ENCODE measurements around the gene PIK3AP1.

PIK3AP1 gene

GRCh38 chr10:96666741-96667140 is 53.6 kb downstream of the PIK3AP1 start:
- no peak overlapping the region for H3K4me3 ChIP-seq (IDR thresholded peaks at IDR 0.05; ENCODE audit: insufficient read depth, low read depth, low read length)
- H3K4me1 ChIP-seq (ENCODE audit: low read depth, poor library complexity, severe bottlenecking): no peaks in the 10 kb centered on the region
- no peaks in the 10 kb centered on the region for H3K79me2 ChIP-seq (ENCODE audit: insufficient read depth, low read depth)
- no peaks in the 10 kb centered on the region for H3K27me3 ChIP-seq (ENCODE audit: insufficient read depth, low read depth)
- H3K36me3 ChIP-seq (ENCODE audit: insufficient read depth): no peaks in the 10 kb centered on the region
- no peak overlapping the region for H3K4me2 ChIP-seq
- no peak overlapping the region for H3K27ac ChIP-seq
- no peak overlapping the region for H2AFZ ChIP-seq (ENCODE audit: low read depth)
- no peak overlapping the region for H3K9ac ChIP-seq
- H4K20me1 ChIP-seq (ENCODE audit: insufficient read depth): no peaks in the 10 kb centered on the region
- TF ChIP-seq CTCF (conservative IDR thresholded peaks at IDR 0.05; ENCODE audit: low read depth, low read length): no peak

GRCh38 chr10:96665306-96665705 is 55.0 kb downstream of the PIK3AP1 start:
- Histone ChIP-seq H3K36me3 (ENCODE audit: insufficient read depth) (no peaks in the 10 kb centered on the region), H3K9ac (no peak overlapping the region), H3K27ac (no peak overlapping the region), H2AFZ (ENCODE audit: low read depth) (no peak overlapping the region), H3K79me2 (ENCODE audit: insufficient read depth, low read depth) (no peaks in the 10 kb centered on the region), H3K4me2 (no peak overlapping the region), H3K4me1 (ENCODE audit: low read depth, poor library complexity, severe bottlenecking) (no peaks in the 10 kb centered on the region), H3K27me3 (ENCODE audit: insufficient read depth, low read depth) (no peaks in the 10 kb centered on the region), H4K20me1 (ENCODE audit: insufficient read depth) (no peaks in the 10 kb centered on the region), H3K4me3 (IDR thresholded peaks at IDR 0.05; ENCODE audit: insufficient read depth, low read depth, low read length) (no peak overlapping the region)
- TF ChIP-seq CTCF (conservative IDR thresholded peaks at IDR 0.05; ENCODE audit: low read depth, low read length): no peak

GRCh38 chr10:96664563-96664962 is 55.8 kb downstream of the PIK3AP1 start:
- no peak for TF ChIP-seq CTCF (conservative IDR thresholded peaks at IDR 0.05; ENCODE audit: low read depth, low read length)
- no peak overlapping the region for H3K4me2 ChIP-seq
- H3K4me3 ChIP-seq (IDR thresholded peaks at IDR 0.05; ENCODE audit: insufficient read depth, low read depth, low read length): no peak overlapping the region
- H3K79me2 ChIP-seq (ENCODE audit: insufficient read depth, low read depth): no peaks in the 10 kb centered on the region
- H3K27me3 ChIP-seq (ENCODE audit: insufficient read depth, low read depth): no peaks in the 10 kb centered on the region
- no peak overlapping the region for H3K9ac ChIP-seq
- H3K4me1 ChIP-seq (ENCODE audit: low read depth, poor library complexity, severe bottlenecking): no peaks in the 10 kb centered on the region
- no peaks in the 10 kb centered on the region for H4K20me1 ChIP-seq (ENCODE audit: insufficient read depth)
- no peak overlapping the region for H3K27ac ChIP-seq
- H2AFZ ChIP-seq (ENCODE audit: low read depth): no peak overlapping the region
- no peaks in the 10 kb centered on the region for H3K36me3 ChIP-seq (ENCODE audit: insufficient read depth)

- no peaks in the 10 kb centered on the region for H3K79me2 ChIP-seq (ENCODE audit: insufficient read depth, low read depth)
- no peak overlapping the region for H3K4me2 ChIP-seq
Measured at GRCh38 chr10:96663797-96664196, 56.5 kb downstream of the PIK3AP1 start.

More at GRCh38 chr10:96663797-96664196, 56.5 kb downstream of the PIK3AP1 start:
- Histone ChIP-seq H4K20me1 (ENCODE audit: insufficient read depth) (no peaks in the 10 kb centered on the region), H3K27ac (no peak overlapping the region), H3K4me3 (IDR thresholded peaks at IDR 0.05; ENCODE audit: insufficient read depth, low read depth, low read length) (no peak overlapping the region), H3K36me3 (ENCODE audit: insufficient read depth) (no peaks in the 10 kb centered on the region), H3K4me1 (ENCODE audit: low read depth, poor library complexity, severe bottlenecking) (no peaks in the 10 kb centered on the region), H2AFZ (ENCODE audit: low read depth) (no peak overlapping the region), H3K27me3 (ENCODE audit: insufficient read depth, low read depth) (no peaks in the 10 kb centered on the region), H3K9ac (no peak overlapping the region)
- no peak for TF ChIP-seq CTCF (conservative IDR thresholded peaks at IDR 0.05; ENCODE audit: low read depth, low read length)

Measured in KMS-11 (cell line).